Keratinocyte (primary cell): Measurements from ENCODE around the gene PLXND1. TPM values are rescaled to one million over a fixed set of nuclear protein-coding genes. Genes with fewer than 3 reads are reported as not detected.

Experiments used
- DNase-seq: peaks from one replicate; pipeline ENCODE4 v3.0.0-alpha.2; 2011; ENCODE audit warnings: low read depth, missing footprints, low spot score
- FAIRE-seq: peaks from 2 replicates; lab custom pipeline; 2011; peaks lifted over from hg19 to GRCh38; lab: Jason Lieb, UNC
- H2AFZ ChIP-seq: 2 replicates; pipeline ENCODE4 v1.6.0; 2012; ENCODE audit warnings: low read length, control low read depth, inconsistent platforms; ENCODE audit not compliant: control insufficient read depth
- H3K27ac ChIP-seq: 2 replicates; pipeline ENCODE4 v1.5.1; 2011; ENCODE audit warnings: low read length; ENCODE audit not compliant: control insufficient read depth, insufficient read depth
- H3K27me3 ChIP-seq: 3 replicates; pipeline ENCODE4 v1.6.0; 2011; ENCODE audit warnings: low read length; ENCODE audit not compliant: control insufficient read depth, insufficient read depth; ENCODE audit errors: extremely low read depth
- H3K36me3 ChIP-seq, 2 experiments: 2 replicates in 1 of 2; 3 replicates in 1 of 2; pipeline ENCODE4 v1.5.1; 2011; ENCODE audit warnings: low read length in 2 of 2, mild to moderate bottlenecking in 1 of 2; ENCODE audit not compliant: control insufficient read depth in 2 of 2, insufficient read depth in 2 of 2; ENCODE audit errors: extremely low read depth in 1 of 2
- H3K4me1 ChIP-seq: 3 replicates; pipeline ENCODE4 v1.5.1; 2011; ENCODE audit warnings: low read length; ENCODE audit not compliant: control insufficient read depth, insufficient read depth; ENCODE audit errors: extremely low read depth
- H3K4me2 ChIP-seq: 3 replicates; pipeline ENCODE4 v1.6.0; 2011; ENCODE audit warnings: low read depth, low read length; ENCODE audit not compliant: control insufficient read depth, insufficient read depth; ENCODE audit errors: extremely low read depth
- H3K4me3 ChIP-seq, 3 experiments: fragments of 200-600 bp in 1 of 3; sonication (generic) in 1 of 3; 2 replicates in 2 of 3; 3 replicates in 1 of 3; pipeline ENCODE4 v1.5.1; 2011 to 2016; ENCODE audit warnings: low read length in 3 of 3, mild to moderate bottlenecking in 3 of 3, control low read depth in 2 of 3, inconsistent platforms in 1 of 3, low read depth in 1 of 3, mixed read lengths in 1 of 3, mixed run types in 1 of 3, moderate library complexity in 1 of 3; ENCODE audit not compliant: control insufficient read depth in 2 of 3, insufficient read depth in 2 of 3; ENCODE audit errors: extremely low read depth in 1 of 3
- H3K79me2 ChIP-seq: 2 replicates; pipeline ENCODE4 v1.6.0; 2012; ENCODE audit warnings: low read length; ENCODE audit not compliant: control insufficient read depth, insufficient read depth
- H3K9ac ChIP-seq: 3 replicates; pipeline ENCODE4 v1.6.0; 2011; ENCODE audit warnings: low read length; ENCODE audit not compliant: control insufficient read depth, insufficient read depth; ENCODE audit errors: extremely low read depth
- H3K9me1 ChIP-seq: 3 replicates; pipeline ENCODE4 v1.6.0; 2011; ENCODE audit warnings: low read length; ENCODE audit not compliant: control insufficient read depth, insufficient read depth; ENCODE audit errors: extremely low read depth
- H3K9me3 ChIP-seq: 2 replicates; pipeline ENCODE4 v1.5.1; 2012; ENCODE audit warnings: low read depth, low read length; ENCODE audit not compliant: control insufficient read depth
- H4K20me1 ChIP-seq: 3 replicates; pipeline ENCODE4 v1.6.0; 2011; ENCODE audit warnings: low read length; ENCODE audit not compliant: control insufficient read depth, insufficient read depth; ENCODE audit errors: extremely low read depth
- CTCF ChIP-seq, 3 experiments: IDR thresholded peaks in 1 of 3; conservative IDR thresholded peaks in 1 of 3; optimal IDR thresholded peaks in 1 of 3; 2 replicates in 2 of 3; 3 replicates in 1 of 3; pipeline versions ENCODE3 to v1.5.1; 2011; ENCODE audit warnings: low read length in 3 of 3, mild to moderate bottlenecking in 3 of 3, moderate library complexity in 2 of 3, control low read depth in 1 of 3, inconsistent platforms in 1 of 3; ENCODE audit not compliant: insufficient read depth in 2 of 3; ENCODE audit errors: extremely low read depth in 1 of 3
- EZH2 ChIP-seq: IDR thresholded peaks from one replicate; pipeline ENCODE4 v1.6.1; 2012; ENCODE audit warnings: inconsistent platforms, mild to moderate bottlenecking, low read length, moderate library complexity
- dilution Hi-C: fragments of 300-500 bp; cut with MboI; formaldehyde crosslinking; loops from one replicate; pipeline ENCODE4 v1.7.0; 2020; ENCODE audit warnings: low sequenced_read_pairs; ENCODE audit not compliant: extremely low pct_ligation_motif_present
- polyA plus RNA-seq, 5 experiments: library from polyadenylated mRNA; depleted of rRNA in 3 of 5; stranded (reverse) in 3 of 5; stranded (forward) in 1 of 5; unstranded in 1 of 5; fragments of >200 nt; gene quantifications; 1 replicate in 1 of 5; 2 replicates in 3 of 5; 3 replicates in 1 of 5; pipeline versions ENCODE4 v1.2.1 to v1.2.3, GENCODE V29; 2011 to 2012; ENCODE audit warnings: missing spikeins in 2 of 5, low read depth in 1 of 5, low replicate concordance in 1 of 5

PLXND1 gene
- polyA plus RNA-seq, 1 donor (not counting 4 experiments of a cell fraction or from before 2014, with no cell fraction given): 0.09 TPM

- H3K4me1 ChIP-seq: no peaks in the 10 kb centered on the region
- H3K27me3 ChIP-seq: peaks cover 49% of the 10 kb centered on the region
- H3K9ac ChIP-seq: no peak overlapping the region
- no peaks in the 10 kb centered on the region for H3K36me3 ChIP-seq
- FAIRE-seq (no peak), DNase-seq (no peak)
- H3K9me1 ChIP-seq: no peaks in the 10 kb centered on the region
- H3K79me2 ChIP-seq: no peaks in the 10 kb centered on the region
- H4K20me1 ChIP-seq: peaks cover 3% of the 10 kb centered on the region
- no peak overlapping the region for H3K27ac ChIP-seq
- no peak overlapping the region for H3K4me2 ChIP-seq
- no peaks in the 10 kb centered on the region for H3K9me3 ChIP-seq
- TF ChIP-seq EZH2 (no peak), CTCF (optimal IDR thresholded peaks at IDR 0.05 in 1 of 3, IDR thresholded peaks at IDR 0.05 in 1 of 3, conservative IDR thresholded peaks at IDR 0.05 in 1 of 3; ENCODE audit: extremely low read depth in 1 of 3, insufficient read depth in 2 of 3, low read length in 3 of 3) (no peak)
- no peak overlapping the region for H3K4me3 ChIP-seq
- no peak overlapping the region for H2AFZ ChIP-seq
- dilution Hi-C loops: no loop called here
Observed at GRCh38 chr3:129603561-129603942, 2.9 kb downstream of the PLXND1 start.

GRCh38 chr3:129602730-129603560, 3.5 kb downstream of the PLXND1 start:
- TF ChIP-seq EZH2 (no peak), CTCF (optimal IDR thresholded peaks at IDR 0.05 in 1 of 3, IDR thresholded peaks at IDR 0.05 in 1 of 3, conservative IDR thresholded peaks at IDR 0.05 in 1 of 3; ENCODE audit: extremely low read depth in 1 of 3, insufficient read depth in 2 of 3, low read length in 3 of 3) (no peak)
- Histone ChIP-seq H3K4me3 (no peak overlapping the region), H4K20me1 (peaks cover 3% of the 10 kb centered on the region), H3K79me2 (no peaks in the 10 kb centered on the region), H3K9me3 (no peaks in the 10 kb centered on the region), H3K4me1 (no peaks in the 10 kb centered on the region), H3K27me3 (peaks cover 43% of the 10 kb centered on the region), H2AFZ (no peak overlapping the region), H3K36me3 (no peaks in the 10 kb centered on the region), H3K9ac (no peak overlapping the region), H3K4me2 (no peak overlapping the region), H3K27ac (no peak overlapping the region), H3K9me1 (no peaks in the 10 kb centered on the region)
- dilution Hi-C loops: no loop called here
- DNase-seq: no peak
- FAIRE-seq: no peak
